ENCODE measurements around the gene TSSK3.
"Not testable (repeated sequence)": the region's sequence is repeated elsewhere in the genome, so short reads cannot be mapped to it uniquely, and the experiment has no call there.

TSSK3 gene

GRCh38 chr1:32363713-32364112, 1.4 kb downstream of the TSSK3 start:
- DNase-seq (ENCODE audit: low read depth in 2 of 2): no peak

DNA sequence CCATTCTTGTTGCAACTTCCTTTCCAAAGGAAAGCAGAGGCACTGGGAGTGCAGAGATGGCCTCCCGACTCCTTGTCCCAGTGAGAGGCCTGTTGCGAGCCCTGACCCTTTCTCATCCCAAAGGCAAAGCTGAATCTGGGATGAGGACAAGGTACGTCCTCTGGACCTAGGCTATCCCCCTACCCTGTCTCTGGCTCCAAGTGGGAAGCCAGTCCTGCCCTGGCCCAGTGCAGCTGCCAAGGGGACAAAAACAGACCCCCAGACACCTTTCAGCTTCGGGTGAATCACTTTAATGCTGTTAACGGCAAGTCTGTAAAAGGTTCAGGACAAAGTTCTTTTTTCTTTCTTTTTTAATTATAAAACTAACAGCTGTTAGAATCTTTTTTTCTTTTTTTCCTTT, 2.5 kb downstream of the TSSK3 start:
- DNase-seq (ENCODE audit: low read depth in 2 of 2): no peak

DNA sequence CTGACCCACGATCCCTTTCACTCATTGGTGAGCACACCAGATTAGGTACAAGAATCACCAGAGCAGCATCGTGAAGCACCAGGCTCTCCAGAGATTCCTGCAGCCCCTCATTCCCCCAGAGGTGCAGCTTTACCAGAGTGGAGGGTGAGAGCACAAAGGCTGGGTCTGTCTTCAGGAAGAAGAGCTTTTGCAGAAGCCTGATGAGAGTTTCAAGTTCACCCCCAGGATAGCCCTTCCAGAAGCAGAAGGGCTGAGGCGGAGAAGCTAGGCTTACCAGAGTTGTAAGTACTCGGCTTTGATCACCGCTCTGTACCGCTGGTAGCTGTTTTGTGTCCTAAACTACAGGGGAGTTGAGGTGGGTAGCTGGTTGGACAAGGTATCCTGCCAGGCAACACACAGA, 3.1 kb downstream of the TSSK3 start:
- no peak for DNase-seq (ENCODE audit: low read depth in 2 of 2)

GRCh38 chr1:32367912-32368635, 5.7 kb downstream of the TSSK3 start:
- no peak for DNase-seq (ENCODE audit: low read depth in 2 of 2)

DNA sequence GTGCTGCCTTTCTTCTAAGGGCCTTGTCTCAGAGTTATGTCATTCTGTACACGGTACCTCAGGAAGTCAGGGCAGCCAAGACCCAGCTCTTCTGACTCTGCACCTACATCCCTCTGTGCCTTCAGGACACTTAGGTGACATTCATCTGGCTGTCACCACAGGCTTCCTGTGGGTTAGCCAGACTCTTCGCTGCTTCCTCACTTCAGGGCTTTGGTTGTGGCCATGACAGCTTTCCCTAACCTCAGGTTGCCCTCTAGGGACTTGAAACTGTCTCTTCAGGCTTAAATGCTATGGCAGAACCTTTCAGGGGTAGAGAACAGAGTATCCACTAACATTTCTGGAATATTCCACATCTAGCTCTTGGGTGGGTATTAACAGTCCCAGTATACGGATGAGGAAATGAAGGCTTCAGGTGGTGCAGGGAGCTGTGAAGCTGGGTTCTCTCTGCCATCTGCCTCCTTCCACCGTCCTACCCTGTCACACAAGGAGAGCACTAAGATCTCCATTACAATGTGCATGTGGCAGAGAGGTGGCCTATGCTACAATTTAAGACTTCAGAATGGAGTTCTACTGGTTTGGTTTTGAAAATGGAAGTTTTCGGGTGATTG, 9.9 kb downstream of the TSSK3 start:
- peak in 1 of 2 experiments; percentile 17 for DNase-seq (ENCODE audit: low read depth in 2 of 2)

DNA sequence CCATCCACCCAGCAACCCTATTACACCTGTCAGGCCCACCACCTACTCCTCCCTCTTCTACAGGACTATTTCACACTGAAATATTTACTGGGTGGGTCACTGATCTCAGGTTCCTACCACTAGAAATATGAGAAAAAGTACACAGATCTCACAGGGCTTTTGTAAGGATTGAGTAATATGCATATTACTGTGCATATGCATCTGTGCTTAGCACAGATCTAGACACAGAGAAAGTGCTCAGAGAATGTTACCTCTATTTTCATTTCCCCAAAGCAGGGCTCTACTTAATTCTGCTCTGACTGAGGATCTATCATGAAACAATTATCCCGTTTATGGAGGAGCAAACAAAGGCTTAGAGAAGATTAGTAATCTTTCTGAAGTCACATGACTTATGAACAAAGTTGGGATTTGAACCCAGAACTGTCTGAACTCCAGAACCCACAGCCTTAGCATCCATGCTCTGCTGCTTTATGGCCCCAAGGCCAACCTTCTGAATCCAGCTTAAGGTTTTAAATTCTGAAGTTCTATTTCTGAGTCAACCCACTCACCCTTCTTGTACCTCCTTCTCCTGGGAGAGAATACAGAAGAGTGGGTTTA, 11.8 kb downstream of the TSSK3 start:
- no peak for DNase-seq (ENCODE audit: low read depth in 2 of 2)

DNA sequence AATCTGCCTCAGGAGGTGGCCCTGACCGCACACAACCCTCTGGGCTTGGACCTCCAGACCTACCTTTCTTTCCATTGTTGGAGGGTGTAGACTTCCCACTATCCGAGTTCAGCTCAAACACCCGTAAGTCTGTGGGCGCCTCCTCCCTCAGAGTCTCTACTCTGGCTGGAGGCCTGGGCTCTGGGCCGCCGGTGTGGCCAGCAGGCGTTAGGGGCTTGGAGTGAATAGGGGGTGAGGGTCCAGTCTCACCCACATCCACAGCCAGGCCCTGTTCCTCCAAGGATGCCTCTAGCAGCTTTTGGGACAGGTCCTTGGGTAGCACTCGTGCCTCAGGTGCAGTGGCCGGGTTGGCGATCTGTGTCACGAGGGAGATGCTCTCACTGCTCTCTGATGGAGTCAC, 13.9 kb downstream of the TSSK3 start:
- no peak for DNase-seq (ENCODE audit: low read depth in 2 of 2)

DNA sequence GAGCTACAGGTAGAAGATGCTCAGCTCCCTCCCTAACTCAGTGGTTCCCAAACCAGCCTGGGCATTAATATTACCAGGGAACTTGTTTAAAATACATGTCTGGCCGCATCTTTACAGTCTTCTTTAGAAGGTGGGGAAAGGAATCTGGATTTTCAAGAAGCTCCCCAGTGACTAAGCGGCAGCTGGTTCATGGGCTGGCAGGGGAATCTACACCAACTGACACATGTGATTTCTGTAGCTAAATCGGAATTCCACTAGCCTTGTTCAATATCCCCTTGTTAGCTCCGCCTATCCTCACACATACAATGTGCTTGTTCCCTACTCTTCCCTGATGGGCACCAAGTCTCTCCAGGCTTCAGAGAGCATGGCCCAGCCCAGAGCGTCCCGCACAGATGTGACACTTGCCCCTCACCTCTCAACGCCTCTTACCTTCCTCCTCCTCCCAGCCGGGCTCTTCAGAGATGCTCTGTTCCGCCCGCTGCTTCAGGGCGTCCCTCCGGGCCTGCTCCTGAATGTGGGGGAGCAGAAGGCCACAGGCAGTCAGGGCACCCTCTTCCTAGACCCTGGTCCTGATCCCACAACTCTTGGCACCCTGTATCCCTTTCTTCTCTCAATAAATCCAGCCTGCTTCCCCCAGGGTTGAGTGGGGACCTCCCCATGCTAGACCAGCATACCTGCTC, 15.3 kb downstream of the TSSK3 start:
- DNase-seq (ENCODE audit: low read depth in 2 of 2): no peak

GRCh38 chr1:32380057-32380456, 17.7 kb downstream of the TSSK3 start:
- DNase-seq (ENCODE audit: low read depth in 2 of 2): no peak

DNA sequence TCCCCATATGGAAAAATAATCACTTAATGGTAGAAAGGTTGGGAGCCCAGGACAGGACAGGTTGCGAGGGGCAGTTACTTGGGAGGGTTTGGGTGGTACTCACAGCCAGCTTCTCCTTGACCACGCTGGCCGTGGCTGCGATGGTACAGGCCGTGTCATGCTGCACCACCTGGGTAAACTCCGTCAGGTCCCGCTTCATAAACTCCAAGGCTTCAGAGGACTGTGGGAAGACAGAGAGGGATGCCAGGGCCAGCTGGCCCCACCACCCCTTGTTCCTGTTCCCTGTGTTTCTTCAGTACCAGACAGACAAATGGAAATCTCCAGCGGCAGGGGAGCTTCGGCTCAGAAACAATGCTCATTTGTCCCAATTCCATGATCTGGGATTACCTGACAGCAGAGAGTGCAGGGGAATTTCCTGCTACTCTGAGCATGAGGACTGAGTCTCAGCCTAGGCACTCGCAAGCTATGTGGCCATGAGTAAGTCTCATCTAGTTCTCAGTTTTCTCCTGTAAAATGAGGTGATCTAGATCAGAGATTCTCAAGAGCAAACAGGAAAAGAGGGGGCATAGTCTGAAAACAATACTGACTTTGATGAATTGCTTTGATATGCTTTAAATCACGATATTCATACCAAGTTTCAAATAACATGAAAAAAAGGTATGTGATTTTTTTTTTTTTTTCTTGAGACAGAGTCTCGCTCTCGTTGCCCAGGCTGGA, 24.5 kb downstream of the TSSK3 start:
- DNase-seq (ENCODE audit: low read depth in 2 of 2): no peak

GRCh38 chr1:32388641-32389040, 26.3 kb downstream of the TSSK3 start:
- DNase-seq (ENCODE audit: low read depth in 2 of 2): no peak

- no peak for DNase-seq (ENCODE audit: low read depth in 2 of 2)
Observed at GRCh38 chr1:32390904-32391870, 28.8 kb downstream of the TSSK3 start.

- DNase-seq (ENCODE audit: low read depth in 2 of 2): no peak
Observed at GRCh38 chr1:32392325-32392724, 30.0 kb downstream of the TSSK3 start.

GRCh38 chr1:32393136-32393535, 30.8 kb downstream of the TSSK3 start:
- no peak for DNase-seq (ENCODE audit: low read depth in 2 of 2)

- no peak for DNase-seq (ENCODE audit: low read depth in 2 of 2)
Observed at GRCh38 chr1:32393832-32394140, 31.4 kb downstream of the TSSK3 start.

DNA sequence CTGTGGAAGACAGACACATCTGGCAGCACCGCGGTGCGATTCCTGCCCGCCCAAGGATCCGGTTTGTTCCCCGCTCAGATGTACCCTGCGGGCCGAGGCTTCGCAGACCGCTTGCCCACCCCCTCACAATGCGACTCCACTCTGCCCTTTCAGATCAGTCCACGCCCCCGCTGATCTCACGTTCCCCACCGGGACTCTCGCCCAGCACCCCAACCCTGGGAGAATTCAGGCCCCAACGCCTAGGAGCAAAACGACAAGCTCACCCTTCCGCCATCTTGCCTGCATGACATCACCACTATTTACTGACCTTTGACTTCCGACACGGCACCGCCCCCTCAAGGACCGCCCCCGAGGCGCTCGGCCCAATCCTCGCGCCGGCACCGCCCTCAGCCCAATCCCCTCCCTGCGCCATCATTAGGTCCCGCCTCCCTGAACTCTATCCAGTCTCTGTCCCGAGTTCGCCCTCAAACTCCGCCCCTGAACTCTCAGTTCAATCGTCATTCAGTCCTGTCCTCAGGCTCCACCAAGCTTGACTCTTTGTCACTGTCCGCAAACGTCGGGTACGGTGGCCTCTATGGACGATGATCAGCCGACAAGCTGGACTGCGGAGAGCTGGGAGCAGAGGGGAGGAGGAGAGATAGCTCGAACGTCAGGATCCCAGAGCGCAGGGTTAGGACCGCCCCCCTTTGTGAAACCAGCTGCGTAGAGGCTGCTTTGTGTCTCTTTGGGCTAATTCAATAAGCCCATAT, 32.0 kb downstream of the TSSK3 start, which contains the start of gene BSDC1:
BSDC1 (minus strand) TSS at position 301 of the 749 bp plus-strand sequence; CDS start at position 274, 27 bp downstream.
- peak; percentile 97 to 99 for DNase-seq (ENCODE audit: low read depth in 2 of 2)

DNA sequence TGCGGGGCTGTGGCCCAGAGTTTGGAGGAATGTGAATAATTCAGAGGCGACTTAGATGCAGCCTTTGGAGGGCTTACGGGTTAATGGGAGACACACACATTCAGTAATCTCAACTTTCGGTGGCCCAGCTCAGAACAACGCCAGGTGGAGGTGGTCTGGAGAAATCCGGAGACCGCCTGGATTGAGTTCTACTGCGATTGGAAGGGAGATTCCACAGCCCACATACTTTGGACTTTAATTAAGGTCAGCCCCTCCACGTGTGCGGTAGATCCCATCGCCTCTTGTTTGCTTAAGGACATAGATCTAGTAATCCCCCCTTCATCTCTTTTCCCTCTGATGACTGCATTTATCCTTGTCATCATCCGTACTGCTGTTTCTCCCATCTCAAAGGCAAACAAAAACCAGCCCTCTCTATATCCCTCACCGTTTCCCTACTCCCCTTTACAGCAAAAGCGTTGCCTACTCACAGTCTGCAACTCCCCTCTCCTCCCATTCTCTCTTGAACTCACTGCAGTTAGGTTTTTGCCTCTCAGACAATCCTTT, 32.6 kb downstream of the TSSK3 start:
- no peak for DNase-seq (ENCODE audit: low read depth in 2 of 2)

DNA sequence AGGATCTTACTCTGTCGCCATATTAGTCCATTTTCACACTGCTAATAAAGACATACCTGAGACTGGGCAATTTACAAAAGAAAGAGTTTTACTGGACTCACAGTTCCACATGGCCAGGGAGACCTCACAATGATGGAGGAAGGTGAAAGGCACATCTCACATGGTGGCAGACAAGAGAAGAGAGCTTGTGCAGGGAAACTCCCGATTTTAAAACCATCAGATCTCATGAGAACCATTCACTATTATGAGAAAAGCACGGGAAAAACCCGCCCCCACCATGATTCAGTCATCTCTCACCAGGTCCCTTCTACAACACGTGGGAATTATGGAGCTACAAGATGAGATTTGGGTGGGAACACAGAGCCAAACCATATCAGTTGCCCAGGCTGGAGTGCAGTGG, 34.2 kb downstream of the TSSK3 start:
- not testable (repeated sequence) for DNase-seq (ENCODE audit: low read depth in 2 of 2)

DNA sequence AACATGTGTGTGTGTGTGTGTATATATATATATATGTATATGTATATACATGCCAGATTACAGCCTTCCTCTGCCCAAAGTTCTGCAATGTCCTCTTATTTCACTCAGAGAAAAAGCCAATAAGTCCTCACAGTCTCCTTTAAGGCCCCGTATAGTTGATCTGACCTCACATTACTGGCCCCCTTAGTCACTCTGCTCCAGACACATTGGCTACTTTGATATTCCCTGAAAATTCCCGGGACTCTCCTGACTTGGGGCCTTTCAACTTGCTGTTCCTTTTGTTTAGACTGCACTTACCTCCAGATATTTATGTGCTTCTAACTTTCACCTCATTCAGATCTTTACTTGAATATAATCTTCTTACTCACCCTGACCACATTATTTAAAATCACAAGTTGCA, 36.1 kb downstream of the TSSK3 start:
- no peak for DNase-seq (ENCODE audit: low read depth in 2 of 2)

- DNase-seq (ENCODE audit: low read depth in 2 of 2): no peak
Observed at GRCh38 chr1:32399843-32400242, 37.5 kb downstream of the TSSK3 start.
